ENCODE results near the gene PCED1A. TPM values are rescaled to one million over a fixed set of nuclear protein-coding genes. Genes with fewer than 3 reads are reported as not detected.

Gene PCED1A
- total and polyA plus RNA-seq, 2 donors (not counting 1 experiment from before 2014, with no cell fraction given), result 96.8 to 176 TPM

GRCh38 chr20:2866236-2866635, 25.8 kb upstream of the PCED1A start:
- ChIA-PET CTCF (no interaction called here), POLR2A (no interaction called here)
- WGBS (ENCODE audit: insufficient coverage), result 92% methylated on average over 8 of the region's 11 CpGs
- no peaks in the 10 kb centered on the region for H3K27me3 ChIP-seq (replicated peaks in 1 of 4; ENCODE audit: control extremely low read depth in 1 of 4, control insufficient read depth in 3 of 4, insufficient read depth in 4 of 4, low read length in 3 of 4)
- Mint-ChIP-seq H3K27ac (no peak overlapping the region), H3K4me3 (no peak overlapping the region), H3K27me3 (peaks cover 4% of the 10 kb centered on the region), H3K4me1 (peaks cover 2% of the 10 kb centered on the region), H3K9me3 (ENCODE audit: insufficient read depth) (no peaks in the 10 kb centered on the region)
- peaks cover 0 to 30% of the 10 kb centered on the region in 2 experiments for H3K36me3 ChIP-seq (replicated peaks in 1 of 2; ENCODE audit: control extremely low read depth in 1 of 2, control insufficient read depth in 1 of 2, extremely low read depth in 1 of 2, insufficient read depth in 2 of 2, low read length in 1 of 2)
- no peaks in the 10 kb centered on the region for H3K4me1 ChIP-seq (ENCODE audit: control insufficient read depth in 2 of 2, insufficient read depth in 2 of 2, low read length in 2 of 2)
- intact Hi-C loops (cut with micrococcal nuclease), result no loop called here
- ATAC-seq (ENCODE audit: low read depth) (no peak), DNase-seq (no peak)
- no peaks in the 10 kb centered on the region for H4K20me1 ChIP-seq (ENCODE audit: control insufficient read depth, insufficient read depth, low read length, poor library complexity, severe bottlenecking)
- no peak overlapping the region for H3K9ac ChIP-seq (ENCODE audit: low read length)
- H3K4me3 ChIP-seq (ENCODE audit: control extremely low read depth in 1 of 5, extremely low read depth in 1 of 5, insufficient read depth in 1 of 5, low read depth in 2 of 5, low read length in 4 of 5), result no peak overlapping the region
- no peaks in the 10 kb centered on the region for H3K79me2 ChIP-seq (ENCODE audit: control insufficient read depth, insufficient read depth, low read length)
- H3K4me2 ChIP-seq (replicated peaks; ENCODE audit: low read depth, low read length, poor library complexity, severe bottlenecking), result no peak overlapping the region
- no peak for TF ChIP-seq EZH2 (IDR thresholded peaks at IDR 0.05; ENCODE audit: borderline replicate concordance, insufficient read depth, low read depth, low read length, poor library complexity, severe bottlenecking)
- no peak for TF ChIP-seq CTCF (IDR thresholded peaks at IDR 0.05)
- H3K9me3 ChIP-seq (ENCODE audit: control extremely low read depth in 1 of 3, control insufficient read depth in 2 of 3, insufficient read depth in 1 of 3, low read length in 2 of 3), result no peaks in the 10 kb centered on the region
- H2AFZ ChIP-seq (ENCODE audit: insufficient read depth, low read depth, low read length, poor library complexity, severe bottlenecking), result no peak overlapping the region
- H3K27ac ChIP-seq (ENCODE audit: low read length in 2 of 2), result no peak overlapping the region

DNA sequence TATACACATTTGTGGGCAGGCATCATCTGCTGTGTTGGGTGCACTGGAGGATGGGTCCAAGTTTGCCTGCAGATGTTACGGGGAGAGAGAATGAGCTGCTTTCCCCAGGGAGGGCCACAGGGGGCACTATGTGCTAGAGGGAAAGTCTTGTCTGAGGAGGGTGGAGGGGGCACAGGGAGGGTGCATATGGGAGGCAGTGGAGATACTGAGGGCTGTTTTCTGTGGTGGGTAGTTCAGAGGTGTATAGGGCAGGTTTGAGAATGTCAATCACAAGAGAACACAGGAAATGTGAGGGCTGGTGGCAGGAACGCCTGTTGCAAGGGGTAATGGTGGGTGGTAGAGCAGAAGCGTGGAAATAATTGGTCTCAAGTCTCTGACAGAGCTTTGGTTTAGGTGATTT, 25.2 kb upstream of the PCED1A start:
- WGBS (ENCODE audit: insufficient coverage), result 89% methylated on average over 3 of the region's 3 CpGs
- H3K79me2 ChIP-seq (ENCODE audit: control insufficient read depth, insufficient read depth, low read length), result peaks cover 3% of the 10 kb centered on the region
- H3K27ac ChIP-seq (ENCODE audit: low read length in 2 of 2), result no peak overlapping the region
- no peak for DNase-seq
- no peak overlapping the region for H3K4me3 ChIP-seq (ENCODE audit: control extremely low read depth in 1 of 5, extremely low read depth in 1 of 5, insufficient read depth in 1 of 5, low read depth in 2 of 5, low read length in 4 of 5)
- H3K9ac ChIP-seq (ENCODE audit: low read length), result no peak overlapping the region
- peaks cover 4% of the 10 kb centered on the region for H3K27me3 Mint-ChIP-seq
- ChIA-PET CTCF (interaction anchor here (0.6 to 1.5 kb wide), 2 partner anchors 14 to 19 kb away, joined by 4 read pairs; no protein-coding TSS in a partner anchor), POLR2A (no interaction called here)
- no peak overlapping the region for H3K27ac Mint-ChIP-seq
- H3K4me1 ChIP-seq (ENCODE audit: control insufficient read depth in 2 of 2, insufficient read depth in 2 of 2, low read length in 2 of 2), result no peaks in the 10 kb centered on the region
- H2AFZ ChIP-seq (ENCODE audit: insufficient read depth, low read depth, low read length, poor library complexity, severe bottlenecking), result no peak overlapping the region
- no peaks in the 10 kb centered on the region for H3K9me3 ChIP-seq (ENCODE audit: control extremely low read depth in 1 of 3, control insufficient read depth in 2 of 3, insufficient read depth in 1 of 3, low read length in 2 of 3)
- no peak overlapping the region for H3K4me2 ChIP-seq (replicated peaks; ENCODE audit: low read depth, low read length, poor library complexity, severe bottlenecking)
- intact Hi-C loops (cut with micrococcal nuclease), result no loop called here
- H4K20me1 ChIP-seq (ENCODE audit: control insufficient read depth, insufficient read depth, low read length, poor library complexity, severe bottlenecking), result no peaks in the 10 kb centered on the region
- ATAC-seq (ENCODE audit: low read depth), result no peak
- no peak for TF ChIP-seq CTCF (IDR thresholded peaks at IDR 0.05)
- TF ChIP-seq EZH2 (IDR thresholded peaks at IDR 0.05; ENCODE audit: borderline replicate concordance, insufficient read depth, low read depth, low read length, poor library complexity, severe bottlenecking), result no peak
- peaks cover 2% of the 10 kb centered on the region for H3K4me1 Mint-ChIP-seq
- H3K36me3 ChIP-seq (replicated peaks in 1 of 2; ENCODE audit: control extremely low read depth in 1 of 2, control insufficient read depth in 1 of 2, extremely low read depth in 1 of 2, insufficient read depth in 2 of 2, low read length in 1 of 2), result peaks cover 0 to 37% of the 10 kb centered on the region in 2 experiments
- H3K4me3 Mint-ChIP-seq, result no peak overlapping the region
- H3K27me3 ChIP-seq (replicated peaks in 1 of 4; ENCODE audit: control extremely low read depth in 1 of 4, control insufficient read depth in 3 of 4, insufficient read depth in 4 of 4, low read length in 3 of 4), result no peaks in the 10 kb centered on the region
- H3K9me3 Mint-ChIP-seq (ENCODE audit: insufficient read depth), result no peaks in the 10 kb centered on the region

Measured in B cell (primary cell).